Fibroblast of peridontal ligament (primary cell): ENCODE results near the gene BCO2.
A peak's percentile ranks its signal among the peaks of the same experiment; 100 is the strongest.
"Not testable (repeated sequence)": the region's sequence is repeated elsewhere in the genome, so short reads cannot be mapped to it uniquely, and the experiment has no call there.

Experiments used
- DNase-seq: peaks from one replicate; pipeline ENCODE4 v3.0.0-alpha.2; 2010; ENCODE audit errors: extremely low read depth

Gene BCO2, protein sequence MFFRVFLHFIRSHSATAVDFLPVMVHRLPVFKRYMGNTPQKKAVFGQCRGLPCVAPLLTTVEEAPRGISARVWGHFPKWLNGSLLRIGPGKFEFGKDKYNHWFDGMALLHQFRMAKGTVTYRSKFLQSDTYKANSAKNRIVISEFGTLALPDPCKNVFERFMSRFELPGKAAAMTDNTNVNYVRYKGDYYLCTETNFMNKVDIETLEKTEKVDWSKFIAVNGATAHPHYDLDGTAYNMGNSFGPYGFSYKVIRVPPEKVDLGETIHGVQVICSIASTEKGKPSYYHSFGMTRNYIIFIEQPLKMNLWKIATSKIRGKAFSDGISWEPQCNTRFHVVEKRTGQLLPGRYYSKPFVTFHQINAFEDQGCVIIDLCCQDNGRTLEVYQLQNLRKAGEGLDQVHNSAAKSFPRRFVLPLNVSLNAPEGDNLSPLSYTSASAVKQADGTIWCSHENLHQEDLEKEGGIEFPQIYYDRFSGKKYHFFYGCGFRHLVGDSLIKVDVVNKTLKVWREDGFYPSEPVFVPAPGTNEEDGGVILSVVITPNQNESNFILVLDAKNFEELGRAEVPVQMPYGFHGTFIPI

GRCh38 chr11:112174789-112175598 is at the start of gene BCO2:
BCO2 (plus strand) TSS chr11:112175512; CDS start chr11:112175602, 90 bp downstream.
- peak; percentile 77 for DNase-seq

GRCh38 chr11:112127056-112127455 is 48.3 kb upstream of the BCO2 start:
- no peak for DNase-seq

DNA sequence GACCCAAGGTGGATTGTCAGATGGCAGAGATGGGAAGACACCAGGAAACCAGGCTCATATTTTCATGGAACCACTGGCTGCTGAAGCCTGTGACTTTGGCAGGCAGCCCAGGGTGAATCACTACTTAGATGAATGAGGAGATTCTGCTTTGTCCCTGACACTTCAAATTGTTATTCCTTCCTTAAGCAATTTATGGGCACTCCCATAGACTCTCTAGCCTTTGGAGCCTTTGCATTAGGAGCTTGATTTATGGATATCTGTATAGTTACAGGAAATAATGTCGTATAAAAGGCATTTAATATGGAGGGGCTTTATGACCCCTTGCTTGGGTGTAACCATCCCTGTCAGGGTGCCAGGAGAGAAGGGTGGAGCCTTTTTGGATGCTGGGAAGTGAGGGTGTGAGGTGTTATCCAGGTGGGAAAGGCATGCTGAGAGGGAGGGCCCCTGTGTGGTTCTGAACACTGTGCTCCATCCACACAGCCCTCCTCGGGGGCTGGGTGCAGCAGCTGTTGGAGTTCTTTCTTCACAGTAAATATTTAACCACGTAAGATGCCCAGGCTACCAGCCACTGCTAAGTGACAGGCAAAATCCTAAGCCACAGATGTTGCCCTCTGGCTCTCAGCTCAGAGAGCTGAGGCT is 46.7 kb upstream of the BCO2 start:
- DNase-seq, result peak; percentile 49

- no peak for DNase-seq
These were observed 45.7 kb upstream of the BCO2 start for GRCh38 chr11:112129656-112130055.

- no peak for DNase-seq
These were observed 42.6 kb upstream of the BCO2 start for GRCh38 chr11:112132737-112133136.

DNA sequence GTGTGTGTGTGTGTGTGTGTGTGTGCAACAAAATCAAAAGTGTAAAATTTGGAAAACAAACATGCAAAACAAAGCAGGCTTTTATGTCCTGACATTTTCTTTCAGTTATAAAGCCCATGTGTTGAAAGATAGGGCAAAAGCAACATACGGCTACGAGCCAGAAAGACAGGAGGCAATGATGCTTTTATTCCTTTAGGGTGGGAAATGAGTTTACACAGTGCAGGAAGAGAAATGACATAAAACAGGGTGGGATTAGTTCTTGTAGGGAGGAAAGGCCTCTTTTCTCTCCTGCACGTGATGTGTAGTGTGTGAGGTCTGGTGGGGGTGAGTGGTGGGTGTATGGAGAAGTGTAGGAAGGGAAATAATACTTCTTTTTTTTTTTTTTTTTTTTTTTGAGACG is 40.8 kb upstream of the BCO2 start:
- no peak for DNase-seq

GRCh38 chr11:112143597-112143996 is 31.7 kb upstream of the BCO2 start:
- DNase-seq, result no peak

GRCh38 chr11:112150517-112150916 is 24.8 kb upstream of the BCO2 start:
- no peak for DNase-seq

DNA sequence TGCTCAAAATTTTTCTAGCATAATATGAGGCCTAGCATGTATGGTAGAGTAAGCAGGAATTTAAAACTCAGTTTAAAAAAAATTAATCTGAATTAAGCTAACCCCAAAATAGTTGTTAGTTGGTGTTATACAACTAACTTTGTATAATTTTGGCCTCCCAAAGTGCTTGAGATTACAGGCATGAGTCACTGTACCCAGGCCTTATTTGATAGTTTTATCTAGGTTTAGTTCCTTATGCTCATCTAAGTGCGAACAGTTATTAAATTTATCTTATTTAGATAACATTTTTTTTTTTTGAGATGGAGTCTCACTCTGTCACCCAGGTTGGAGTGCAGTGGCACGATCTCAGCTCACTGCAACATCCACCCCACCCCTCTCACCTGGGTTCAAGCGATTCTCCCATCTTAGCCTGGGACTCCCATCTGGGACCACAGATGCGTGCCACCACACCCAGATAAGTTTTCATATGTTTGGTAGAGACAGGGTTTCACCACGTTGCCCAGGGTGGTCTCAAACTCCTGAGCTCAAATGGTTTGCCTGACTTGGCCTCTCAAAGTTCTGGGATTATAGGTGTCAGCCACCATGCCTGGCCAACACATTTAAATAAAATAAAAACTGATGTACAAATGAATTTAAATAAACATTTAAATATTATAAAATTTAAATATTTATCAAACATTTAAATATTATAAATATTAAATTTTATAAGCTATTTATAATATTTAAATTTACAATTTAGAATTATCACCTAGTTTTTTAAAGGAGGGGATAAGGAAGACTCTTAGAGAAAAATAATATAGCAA is 19.0 kb upstream of the BCO2 start:
- no peak for DNase-seq

- peak; percentile 99 for DNase-seq
These were observed 18.2 kb upstream of the BCO2 start for GRCh38 chr11:112156956-112157766.

DNA sequence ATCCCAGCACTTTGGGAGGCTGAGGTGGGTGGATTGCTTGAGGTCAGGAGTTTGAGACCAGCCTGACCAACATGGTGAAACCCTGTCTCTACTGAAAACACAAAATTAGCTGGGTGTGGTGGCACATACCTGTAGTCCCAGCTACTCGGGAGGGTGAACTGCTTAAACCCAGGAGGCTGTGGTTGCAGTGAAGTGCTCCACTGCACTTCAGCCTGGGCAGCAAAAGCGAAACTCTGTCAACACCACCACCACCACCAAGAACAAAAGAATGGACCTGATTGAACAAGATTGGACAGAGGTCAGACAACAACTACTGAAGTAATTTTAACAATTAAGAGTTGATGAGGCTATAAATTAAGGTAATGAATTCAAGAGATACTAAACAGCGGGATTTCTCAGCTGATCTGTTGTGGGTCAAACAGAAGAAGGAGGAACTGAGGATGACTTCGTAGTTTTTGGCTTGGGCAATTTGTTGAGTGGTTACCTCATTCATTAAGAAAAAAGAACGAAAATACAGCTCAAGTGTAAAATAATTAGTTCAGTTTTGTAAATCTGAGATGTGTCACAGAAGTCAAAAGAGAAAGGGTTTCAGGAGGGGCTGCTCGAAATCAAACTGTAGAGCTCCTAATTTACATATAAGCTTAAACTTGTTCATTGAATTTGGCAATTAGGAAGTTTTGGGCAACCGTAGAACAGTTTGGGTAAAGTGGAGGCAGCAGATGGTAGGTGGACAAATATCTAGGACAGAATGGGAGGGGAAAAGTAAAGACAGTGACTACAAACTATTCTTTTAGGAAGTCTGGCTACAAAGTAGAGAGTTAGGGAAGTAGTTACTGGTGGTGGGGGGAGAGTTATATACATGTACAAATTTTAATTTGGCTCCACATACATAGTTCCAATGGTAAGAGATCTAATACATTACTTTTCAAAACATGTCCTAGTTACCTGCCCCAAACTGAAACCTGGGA is 15.9 kb upstream of the BCO2 start:
- no peak for DNase-seq

- DNase-seq, result no peak
These were observed 15.0 kb upstream of the BCO2 start for GRCh38 chr11:112160091-112160848.

DNA sequence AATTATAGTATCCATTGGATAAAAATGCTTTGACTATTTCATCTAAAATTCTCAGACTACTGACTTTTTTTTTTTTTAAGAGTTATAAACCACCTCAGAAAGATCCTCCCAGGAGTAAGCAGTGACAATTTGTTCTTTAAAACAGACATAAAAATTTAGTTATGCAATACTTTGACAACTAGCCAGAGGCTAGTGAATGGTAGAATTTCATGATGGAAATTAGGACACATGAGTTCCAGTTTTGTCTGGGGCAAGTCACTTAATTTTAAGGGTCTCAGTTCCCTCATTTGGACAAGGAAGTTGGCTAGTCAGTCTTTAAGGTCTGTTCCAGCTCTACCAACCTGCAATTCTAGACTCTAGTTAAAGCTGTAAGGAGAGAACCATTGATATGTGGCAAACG is 14.3 kb upstream of the BCO2 start:
- peak; percentile 18 for DNase-seq

DNA sequence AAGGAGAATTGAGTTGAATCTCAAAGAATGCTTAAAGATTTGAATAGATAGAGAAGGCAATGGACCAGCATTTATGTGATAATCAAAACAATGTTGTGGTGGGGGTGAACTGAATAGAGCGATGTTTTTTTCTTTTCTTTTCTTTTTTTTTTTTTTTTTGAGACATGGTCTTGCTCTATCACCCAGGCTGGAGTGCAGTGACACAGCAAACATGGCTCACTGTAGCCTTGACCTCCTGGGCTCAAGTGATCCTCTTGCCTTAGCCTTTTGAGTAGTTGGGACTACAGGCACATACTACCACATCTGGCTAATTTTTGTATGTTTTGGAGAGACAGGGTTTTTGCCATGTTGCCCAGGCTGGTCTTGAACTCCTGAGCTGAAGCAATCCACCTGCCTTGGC is 13.1 kb upstream of the BCO2 start:
- DNase-seq, result not testable (repeated sequence)

DNA sequence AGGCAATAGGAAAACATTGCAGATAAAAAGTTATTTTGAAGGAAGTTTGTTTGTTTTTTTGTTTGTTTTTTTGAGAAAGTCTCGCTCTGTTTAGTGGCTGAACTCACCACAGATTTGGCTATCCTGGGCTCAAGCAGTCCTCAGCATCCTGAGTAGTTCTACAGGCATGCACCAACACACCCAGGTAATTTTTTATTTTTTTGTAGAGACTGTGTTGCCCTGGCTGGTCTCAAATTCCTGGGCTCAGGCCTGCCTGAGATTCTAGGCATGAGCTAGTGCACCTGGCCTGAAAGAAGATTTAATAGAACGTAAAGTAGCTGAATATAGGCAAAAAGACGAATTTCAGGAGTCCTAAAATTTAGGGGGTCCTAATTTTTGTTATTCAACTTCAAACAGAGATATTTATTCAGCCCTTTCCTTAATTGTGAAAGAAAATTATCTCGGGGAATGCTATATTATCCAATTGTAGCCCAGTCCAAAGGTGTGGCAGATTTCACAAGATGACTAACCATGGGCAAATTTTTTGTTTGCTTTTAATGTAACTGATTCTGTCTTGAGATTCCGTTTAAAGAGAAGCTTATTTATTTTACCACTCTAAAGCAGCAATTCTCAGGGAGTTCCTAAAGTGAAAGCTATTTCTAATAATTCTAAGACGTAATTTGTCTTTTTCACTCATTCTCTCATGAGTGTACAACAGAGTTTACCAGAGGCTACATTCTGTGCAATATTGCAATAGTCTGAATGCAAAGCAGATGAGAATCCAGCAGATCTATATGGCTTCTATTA is 12.4 kb upstream of the BCO2 start:
- peak; percentile 36 for DNase-seq

- no peak for DNase-seq
These were observed 11.2 kb upstream of the BCO2 start, which contains the start of gene IL18 for GRCh38 chr11:112163875-112164685. IL18 (minus strand) TSS chr11:112164094; CDS start chr11:112155053, 9,041 bp downstream.

DNA sequence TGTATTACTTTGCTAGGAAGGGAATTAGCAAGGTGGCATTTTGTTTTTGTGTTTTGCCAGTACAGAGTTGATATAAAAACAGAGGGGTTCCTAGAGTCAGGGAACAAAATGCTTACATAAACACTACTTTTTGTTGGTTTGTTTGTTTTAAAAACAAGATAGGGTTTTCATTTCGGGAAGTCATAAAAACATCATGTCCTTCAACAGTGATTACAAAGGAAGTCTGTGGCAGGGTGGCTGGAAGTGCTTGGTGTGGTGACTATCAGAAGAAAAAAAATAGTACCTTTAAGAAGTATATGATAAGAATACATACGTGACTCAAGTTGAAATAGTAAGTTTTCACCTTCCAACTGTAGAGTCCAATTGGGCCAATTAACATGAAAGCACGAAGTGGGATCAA is 10.3 kb upstream of the BCO2 start:
- DNase-seq, result no peak
